ENCODE measurements around the gene SCLT1. TPM values are rescaled to one million over a fixed set of nuclear protein-coding genes. Genes with fewer than 3 reads are reported as not detected.

Gene SCLT1
- total RNA-seq, 1 experiment from 2014 or later, result 14.3 TPM

- DNase-seq (ENCODE audit: low spot score) (no peak), ATAC-seq (no peak)
- peaks cover 4% of the 10 kb centered on the region for H3K36me3 Mint-ChIP-seq
- no peak for TF ChIP-seq TEAD1 (CRISPR knock-in tag; IDR thresholded peaks at IDR 0.05)
- no peak for TF ChIP-seq ZNF219 (CRISPR knock-in tag; IDR thresholded peaks at IDR 0.05; ENCODE audit: borderline replicate concordance)
- no peak for TF ChIP-seq ATF3 (CRISPR knock-in tag; conservative IDR thresholded peaks at IDR 0.05)
- TF ChIP-seq OVOL2 (CRISPR knock-in tag; IDR thresholded peaks at IDR 0.05; ENCODE audit: borderline replicate concordance), result no peak
- no peak for TF ChIP-seq CBFB (CRISPR knock-in tag; IDR thresholded peaks at IDR 0.05; ENCODE audit: low read depth)
- no peak for TF ChIP-seq RORB (CRISPR knock-in tag; IDR thresholded peaks at IDR 0.05)
- no peak for TF ChIP-seq AFF4 (CRISPR knock-in tag; IDR thresholded peaks at IDR 0.05; ENCODE audit: borderline replicate concordance)
- no peak for TF ChIP-seq NFYB (CRISPR knock-in tag; conservative IDR thresholded peaks at IDR 0.05; ENCODE audit: low read depth)
- TF ChIP-seq CREM (CRISPR knock-in tag; IDR thresholded peaks at IDR 0.05), result no peak
- no peak for TF ChIP-seq FOXP1 (CRISPR knock-in tag; IDR thresholded peaks at IDR 0.05; ENCODE audit: borderline replicate concordance)
- TF ChIP-seq ZNF512 (CRISPR knock-in tag; IDR thresholded peaks at IDR 0.05; ENCODE audit: borderline replicate concordance), result no peak
- TF ChIP-seq NR3C1 (CRISPR knock-in tag; conservative IDR thresholded peaks at IDR 0.05; ENCODE audit: low read depth), result no peak
- TF ChIP-seq FOXP4 (CRISPR knock-in tag; IDR thresholded peaks at IDR 0.05), result no peak
- TF ChIP-seq ZNF121 (CRISPR knock-in tag; IDR thresholded peaks at IDR 0.05), result no peak
- no peak for TF ChIP-seq JUN (CRISPR knock-in tag; IDR thresholded peaks at IDR 0.05)
- TF ChIP-seq, protein P1, sequence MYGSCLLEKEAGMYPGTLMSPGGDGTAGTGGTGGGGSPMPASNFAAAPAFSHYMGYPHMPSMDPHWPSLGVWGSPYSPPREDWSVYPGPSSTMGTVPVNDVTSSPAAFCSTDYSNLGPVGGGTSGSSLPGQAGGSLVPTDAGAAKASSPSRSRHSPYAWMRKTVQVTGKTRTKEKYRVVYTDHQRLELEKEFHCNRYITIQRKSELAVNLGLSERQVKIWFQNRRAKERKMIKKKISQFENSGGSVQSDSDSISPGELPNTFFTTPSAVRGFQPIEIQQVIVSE (CRISPR knock-in tag; IDR thresholded peaks at IDR 0.05; ENCODE audit: borderline replicate concordance), result no peak
- no peak for TF ChIP-seq ATF2 (CRISPR knock-in tag; IDR thresholded peaks at IDR 0.05; ENCODE audit: borderline replicate concordance, low read depth)
- TF ChIP-seq MYBL2 (CRISPR knock-in tag; IDR thresholded peaks at IDR 0.05), result no peak
- peaks cover 8% of the 10 kb centered on the region for H3K9me3 Mint-ChIP-seq
- H3K4me1 Mint-ChIP-seq, result peaks cover 16% of the 10 kb centered on the region
- H3K27me3 Mint-ChIP-seq (ENCODE audit: low read depth), result no peaks in the 10 kb centered on the region
- ChIA-PET CTCF (interaction anchor here (1.2 kb wide), 1 partner anchor 10 kb away, joined by 3 read pairs; no protein-coding TSS in a partner anchor), POLR2A (no interaction called here)
- H3K27ac Mint-ChIP-seq, result no peak overlapping the region
- no peak overlapping the region for H3K4me3 Mint-ChIP-seq
Observed at GRCh38 chr4:129136433-129136832, 43.1 kb upstream of the SCLT1 start.

All from WTC11 (cell line).